Measurements from ENCODE around the gene TRIM56.
A peak's percentile ranks its signal among the peaks of the same experiment; 100 is the strongest.

- TF ChIP-seq CTCF (IDR thresholded peaks at IDR 0.05), result peak; percentile 67 to 87 (median 78)
- TF ChIP-seq POLR2A (IDR thresholded peaks at IDR 0.05), result no peak
These were observed 7.8 kb upstream of the TRIM56 start for GRCh38 chr7:101077303-101078086.

Data from heart left ventricle (tissue), 13 donors.